HUES6 (cell line): ENCODE data around the gene FICD.
A peak's percentile ranks its signal among the peaks of the same experiment; 100 is the strongest.

ENCODE experiments used
- H3K27ac ChIP-seq: 2 replicates; pipeline ENCODE4 v1.7.0; 2013; ENCODE audit warnings: low read depth, mild to moderate bottlenecking, low read length, inconsistent platforms
- H3K27me3 ChIP-seq: 2 replicates; pipeline ENCODE4 v1.6.1; 2013; ENCODE audit warnings: low read length; ENCODE audit not compliant: control insufficient read depth, insufficient read depth
- H3K36me3 ChIP-seq: 2 replicates; pipeline ENCODE4 v1.6.1; 2013; ENCODE audit warnings: low read length; ENCODE audit not compliant: control insufficient read depth, insufficient read depth
- H3K4me1 ChIP-seq: 2 replicates; pipeline ENCODE4 v1.6.1; 2013; ENCODE audit warnings: low read length; ENCODE audit not compliant: control insufficient read depth, insufficient read depth
- H3K4me3 ChIP-seq: 2 replicates; pipeline ENCODE4 v1.5.1; 2013; ENCODE audit warnings: low read depth, low read length
- H3K9ac ChIP-seq: one replicate; pipeline ENCODE4 v1.6.1; 2013; ENCODE audit warnings: mild to moderate bottlenecking, low read length
- H3K9me3 ChIP-seq: 2 replicates; pipeline ENCODE4 v1.6.1; 2013; ENCODE audit warnings: low read depth, low read length; ENCODE audit not compliant: control insufficient read depth, insufficient read depth

FICD gene

DNA sequence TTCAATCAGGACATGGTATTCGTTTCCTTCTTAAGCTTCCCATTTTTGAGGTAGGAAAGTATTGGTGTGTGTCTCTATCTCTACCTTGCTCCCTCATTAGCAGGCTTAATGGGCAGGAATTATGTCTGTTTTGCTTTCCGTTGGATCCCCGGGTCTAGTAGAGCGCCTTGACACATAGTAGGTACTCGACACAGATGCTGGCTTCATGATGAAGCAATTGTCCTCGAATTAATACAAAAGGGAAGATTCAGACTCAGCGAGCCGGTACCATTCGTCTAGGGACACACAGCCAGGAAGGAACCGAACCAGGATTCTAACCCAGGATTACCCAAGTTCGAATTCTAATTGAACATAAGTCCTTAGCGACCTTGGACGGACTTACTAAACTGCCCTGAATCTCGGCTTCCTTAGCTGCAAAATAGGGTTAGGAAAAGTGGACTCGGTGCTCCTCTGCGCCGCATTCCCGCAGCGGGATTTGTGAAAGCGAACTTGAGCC lies 46.8 kb downstream of the FICD start:
- H3K36me3 ChIP-seq: peaks cover 42% of the 10 kb centered on the region
- peak overlapping the region; percentile 97 for H3K4me3 ChIP-seq
- H3K4me1 ChIP-seq: peaks cover 9% of the 10 kb centered on the region; the same call in 1 of the 2 replicates
- no peaks in the 10 kb centered on the region for H3K9me3 ChIP-seq
- H3K27me3 ChIP-seq: no peaks in the 10 kb centered on the region
- peak overlapping the region; percentile 99 for H3K27ac ChIP-seq
- H3K9ac ChIP-seq: peak overlapping the region; percentile 98

DNA sequence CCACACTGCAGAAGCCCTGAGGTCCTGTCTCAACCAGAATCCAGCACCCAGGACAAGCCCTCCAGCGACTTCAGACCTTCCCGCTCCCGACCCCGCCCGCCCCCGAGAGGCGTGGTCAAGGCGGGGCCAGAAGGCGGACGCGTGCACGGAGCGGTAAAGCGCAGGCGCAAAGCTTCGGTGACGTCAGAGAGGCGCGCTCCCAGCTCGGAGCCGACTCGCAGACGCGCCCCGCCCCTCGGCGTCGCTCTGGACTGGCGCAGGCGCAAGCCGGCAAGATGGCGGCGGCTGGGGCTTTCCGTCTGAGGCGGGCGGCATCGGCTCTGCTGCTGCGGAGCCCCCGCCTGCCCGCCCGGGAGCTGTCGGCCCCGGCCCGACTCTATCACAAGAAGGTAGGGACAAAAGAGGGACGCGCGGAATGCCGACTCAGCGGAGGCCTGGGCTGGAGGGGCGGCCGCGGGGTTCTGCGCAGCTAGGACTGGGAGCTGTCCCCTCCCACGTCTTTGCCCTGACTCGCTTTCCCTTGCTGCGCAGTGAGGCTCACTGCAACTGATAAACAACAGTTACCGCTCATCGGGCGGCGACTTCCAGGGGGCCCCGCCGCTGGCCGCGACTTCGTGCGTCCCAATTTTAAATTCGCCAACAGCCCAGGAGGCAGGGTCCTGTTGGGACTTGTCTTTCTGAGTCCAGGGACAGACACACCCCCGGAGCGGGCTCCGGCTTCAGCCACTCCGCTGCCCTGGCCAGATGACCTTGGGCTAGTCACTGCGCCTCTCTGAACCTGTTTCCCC lies 47.5 kb downstream of the FICD start, which contains the start of gene ISCU:
Gene ISCU (plus strand): TSS at position 249 of the 788 bp plus-strand sequence. CDS start 27 bp downstream, at position 276.
- Histone ChIP-seq H3K27ac (peak within 1 kb of the TSS; percentile 99), H3K4me1 (peaks cover 9% of the 10 kb centered on the region; the same call in 1 of the 2 replicates), H3K36me3 (peaks cover 44% of the 10 kb centered on the region), H3K4me3 (peak within 1 kb of the TSS; percentile 97), H3K9ac (peak within 1 kb of the TSS; percentile 98), H3K27me3 (no peaks in the 10 kb centered on the region), H3K9me3 (no peaks in the 10 kb centered on the region)

DNA sequence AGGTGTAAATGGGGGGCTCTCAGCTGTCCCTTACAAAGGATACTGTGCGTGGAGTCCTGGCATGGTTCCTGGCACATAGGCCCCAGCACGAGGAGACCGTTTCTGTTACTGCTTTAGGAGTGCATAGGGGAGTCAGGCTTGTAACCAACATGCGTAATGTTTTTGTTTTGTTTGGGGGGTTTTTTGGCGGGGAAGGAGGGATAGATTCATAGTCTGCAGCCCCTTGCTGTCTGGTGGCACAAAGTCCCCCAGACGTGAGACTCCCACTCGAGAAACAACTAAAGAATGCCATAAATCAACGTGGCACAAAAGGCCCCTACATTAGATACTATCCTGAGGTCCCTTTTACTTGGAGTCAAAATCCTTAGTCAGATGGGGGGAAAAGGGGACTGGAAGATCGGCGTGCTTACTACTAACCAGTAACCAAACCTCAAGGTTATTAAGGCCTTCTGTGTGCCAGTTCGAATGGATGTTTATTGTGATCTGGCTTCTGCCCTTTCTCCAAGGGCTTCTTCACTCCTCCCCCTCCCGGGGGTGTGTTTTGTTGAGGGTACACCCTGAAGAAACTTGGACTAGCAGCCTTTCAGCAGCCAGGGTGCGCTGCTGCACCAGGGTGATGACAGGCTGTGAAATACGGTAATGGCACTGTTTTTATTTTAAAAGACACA lies 48.2 kb downstream of the FICD start:
- no peaks in the 10 kb centered on the region for H3K27me3 ChIP-seq
- peaks cover 46% of the 10 kb centered on the region for H3K36me3 ChIP-seq
- peaks cover 9% of the 10 kb centered on the region; the same call in 1 of the 2 replicates for H3K4me1 ChIP-seq
- peak overlapping the region; percentile 87 for H3K9ac ChIP-seq
- H3K9me3 ChIP-seq: no peaks in the 10 kb centered on the region
- H3K27ac ChIP-seq: peak overlapping the region; percentile 60; the same call in 1 of the 2 replicates
- H3K4me3 ChIP-seq: peak overlapping the region; percentile 97

DNA sequence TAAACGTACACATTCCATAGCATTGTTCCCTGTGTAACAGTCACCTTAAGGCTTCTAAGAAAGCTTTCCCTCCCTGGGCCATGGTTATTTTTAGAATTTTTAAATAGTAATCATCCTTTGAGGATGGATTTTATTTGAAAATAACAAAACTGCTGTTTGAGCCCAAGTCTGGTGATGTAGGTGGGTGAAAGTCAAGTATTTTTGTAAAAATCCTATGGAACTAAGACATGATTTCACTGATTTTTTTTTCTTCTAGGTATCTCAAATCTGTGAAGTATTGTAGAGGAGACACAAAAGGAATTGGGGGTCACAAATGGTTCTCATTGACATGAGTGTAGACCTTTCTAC lies 48.7 kb downstream of the FICD start:
- H3K9me3 ChIP-seq: no peaks in the 10 kb centered on the region
- H3K9ac ChIP-seq: no peak overlapping the region
- peaks cover 9% of the 10 kb centered on the region; the same call in 1 of the 2 replicates for H3K4me1 ChIP-seq
- H3K27me3 ChIP-seq: no peaks in the 10 kb centered on the region
- no peak overlapping the region for H3K27ac ChIP-seq
- H3K4me3 ChIP-seq: peak overlapping the region; percentile 97
- H3K36me3 ChIP-seq: peaks cover 49% of the 10 kb centered on the region

DNA sequence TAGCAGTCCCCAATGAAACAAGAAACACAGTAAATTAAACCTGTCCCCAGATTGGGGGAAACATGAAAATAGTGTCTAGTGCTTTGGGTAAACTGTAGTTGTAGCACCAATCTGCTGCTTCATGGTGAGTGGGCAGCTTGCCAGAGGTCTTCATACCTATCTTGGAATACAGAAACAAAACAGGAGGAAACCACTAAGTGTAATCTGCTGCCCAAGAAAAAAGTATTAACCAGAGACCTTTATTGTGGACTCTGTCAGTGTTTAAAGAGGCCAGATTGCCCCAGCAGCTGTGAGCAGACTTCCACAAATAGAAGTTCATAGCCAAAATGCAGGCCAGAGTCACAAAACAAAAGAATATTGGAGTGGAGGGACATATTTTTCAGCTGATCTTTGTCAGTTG lies 49.6 kb downstream of the FICD start:
- Histone ChIP-seq H3K4me1 (peaks cover 4% of the 10 kb centered on the region; the same call in 1 of the 2 replicates), H3K9me3 (no peaks in the 10 kb centered on the region), H3K36me3 (peaks cover 58% of the 10 kb centered on the region), H3K9ac (no peak overlapping the region), H3K4me3 (no peak overlapping the region), H3K27me3 (no peaks in the 10 kb centered on the region), H3K27ac (no peak overlapping the region)

DNA sequence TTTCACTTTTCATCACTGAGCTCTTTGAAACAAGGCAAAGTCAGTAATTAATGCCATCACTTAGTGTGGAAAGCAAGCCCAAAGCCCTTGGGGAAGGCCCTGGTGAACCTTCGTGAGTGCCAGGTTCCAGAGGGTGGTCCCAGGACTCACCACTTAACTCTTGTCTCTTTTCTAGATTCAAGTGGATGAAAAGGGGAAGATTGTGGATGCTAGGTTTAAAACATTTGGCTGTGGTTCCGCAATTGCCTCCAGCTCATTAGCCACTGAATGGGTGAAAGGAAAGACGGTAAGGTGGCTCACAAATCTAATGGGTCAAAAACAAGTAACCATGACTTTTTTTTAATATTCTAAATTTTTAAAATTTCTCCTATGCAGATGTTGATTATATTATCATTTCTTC lies 50.1 kb downstream of the FICD start:
- H3K36me3 ChIP-seq: peaks cover 61% of the 10 kb centered on the region

DNA sequence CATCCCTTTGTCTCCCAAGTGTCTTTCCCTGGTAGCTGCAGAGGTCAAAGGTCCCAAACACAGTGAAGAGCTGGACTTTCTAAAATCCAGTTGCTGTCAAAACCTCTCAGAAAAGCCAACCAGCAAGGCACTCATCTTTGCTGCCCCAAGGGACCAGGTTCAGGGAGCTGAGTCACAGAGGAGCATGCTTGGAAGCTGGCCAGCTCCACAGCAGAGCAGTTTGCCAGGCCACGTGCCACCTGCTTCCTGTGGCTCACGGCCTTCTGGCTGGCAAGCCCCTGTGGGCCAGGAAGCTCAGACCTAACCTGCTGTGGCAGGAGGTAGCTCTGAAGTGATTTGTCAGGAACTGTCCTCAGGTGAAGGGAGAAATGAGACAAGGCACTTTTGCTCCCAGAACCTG lies 50.9 kb downstream of the FICD start:
- no peak overlapping the region for H3K9ac ChIP-seq
- H3K4me1 ChIP-seq: no peaks in the 10 kb centered on the region

More for the DNA sequence above, 50.1 kb downstream of the FICD start:
- no peak overlapping the region for H3K4me3 ChIP-seq
- no peak overlapping the region for H3K27ac ChIP-seq
- H3K9me3 ChIP-seq: no peaks in the 10 kb centered on the region
- no peaks in the 10 kb centered on the region for H3K4me1 ChIP-seq
- no peaks in the 10 kb centered on the region for H3K27me3 ChIP-seq
- H3K9ac ChIP-seq: no peak overlapping the region

DNA sequence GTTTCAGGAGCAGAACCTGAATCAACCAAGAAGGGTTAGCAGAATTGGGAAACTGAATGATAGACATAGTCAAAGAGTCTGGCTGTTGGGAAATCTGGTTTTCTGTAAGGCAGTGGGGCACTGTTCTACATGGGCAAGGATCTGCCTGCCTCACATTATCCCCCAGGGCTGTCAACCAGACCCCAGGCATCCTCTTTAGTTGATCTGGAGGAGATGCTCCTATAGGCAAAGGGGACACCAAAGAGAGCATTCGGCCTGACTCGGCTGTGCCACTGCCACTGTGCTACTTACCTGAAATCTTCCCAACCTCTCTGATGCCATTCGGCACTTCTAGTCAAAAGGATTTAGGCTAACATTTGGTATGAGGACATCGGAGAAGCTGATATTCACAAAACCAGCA lies 51.4 kb downstream of the FICD start:
- Histone ChIP-seq H3K9me3 (no peaks in the 10 kb centered on the region), H3K36me3 (peaks cover 61% of the 10 kb centered on the region), H3K4me1 (no peaks in the 10 kb centered on the region), H3K27ac (no peak overlapping the region), H3K27me3 (no peaks in the 10 kb centered on the region), H3K9ac (no peak overlapping the region), H3K4me3 (no peak overlapping the region)

More for the DNA sequence above, 50.9 kb downstream of the FICD start:
- Histone ChIP-seq H3K27ac (no peak overlapping the region), H3K9me3 (no peaks in the 10 kb centered on the region), H3K4me3 (no peak overlapping the region), H3K27me3 (no peaks in the 10 kb centered on the region), H3K36me3 (peaks cover 61% of the 10 kb centered on the region)

DNA sequence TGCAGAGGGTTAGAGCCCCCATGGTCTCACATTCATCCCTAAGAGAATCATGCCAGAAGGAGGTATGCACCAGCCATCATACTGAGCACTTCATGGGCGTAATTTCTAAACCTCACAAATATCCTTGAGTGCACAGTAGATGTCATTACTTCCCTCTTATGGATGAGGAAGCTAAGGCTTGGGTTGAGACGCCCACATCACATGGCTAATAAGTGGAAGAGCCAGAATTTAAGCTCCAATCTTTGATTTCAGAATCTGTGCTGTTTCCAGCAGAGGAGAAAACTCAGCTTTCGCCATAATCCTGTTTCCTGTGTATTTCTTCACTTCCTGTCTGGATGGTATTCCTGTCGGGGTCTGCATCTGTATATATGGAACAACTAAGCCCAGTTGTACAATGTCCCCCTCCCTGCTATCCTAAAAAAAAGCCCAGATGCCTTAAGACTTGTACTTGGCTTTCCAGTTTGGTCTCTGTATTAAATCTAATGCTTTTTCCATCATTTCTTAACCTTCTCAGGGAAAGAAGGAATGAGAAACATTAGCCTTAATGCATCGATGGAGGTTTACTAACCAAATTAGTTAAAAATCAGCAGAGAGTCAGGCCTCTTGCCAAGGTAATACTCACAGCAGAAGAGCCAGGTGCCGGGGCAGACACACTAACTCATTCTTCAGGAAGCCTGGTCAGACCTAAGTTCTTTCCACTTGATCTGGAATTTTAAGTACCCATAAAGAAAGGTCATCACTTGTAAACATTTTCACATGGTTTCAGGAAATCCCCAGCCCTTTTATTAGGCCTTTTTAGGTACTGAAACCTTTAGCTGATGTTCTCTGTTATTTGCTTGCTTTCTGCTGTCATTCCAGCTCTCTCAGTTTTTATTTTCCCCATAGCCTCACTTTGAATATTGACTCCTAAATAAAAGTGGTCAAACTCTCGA lies 52.6 kb downstream of the FICD start:
- Histone ChIP-seq H3K9me3 (no peaks in the 10 kb centered on the region), H3K27ac (no peak overlapping the region), H3K4me1 (no peaks in the 10 kb centered on the region), H3K27me3 (no peaks in the 10 kb centered on the region), H3K36me3 (peaks cover 61% of the 10 kb centered on the region), H3K4me3 (no peak overlapping the region), H3K9ac (no peak overlapping the region)

DNA sequence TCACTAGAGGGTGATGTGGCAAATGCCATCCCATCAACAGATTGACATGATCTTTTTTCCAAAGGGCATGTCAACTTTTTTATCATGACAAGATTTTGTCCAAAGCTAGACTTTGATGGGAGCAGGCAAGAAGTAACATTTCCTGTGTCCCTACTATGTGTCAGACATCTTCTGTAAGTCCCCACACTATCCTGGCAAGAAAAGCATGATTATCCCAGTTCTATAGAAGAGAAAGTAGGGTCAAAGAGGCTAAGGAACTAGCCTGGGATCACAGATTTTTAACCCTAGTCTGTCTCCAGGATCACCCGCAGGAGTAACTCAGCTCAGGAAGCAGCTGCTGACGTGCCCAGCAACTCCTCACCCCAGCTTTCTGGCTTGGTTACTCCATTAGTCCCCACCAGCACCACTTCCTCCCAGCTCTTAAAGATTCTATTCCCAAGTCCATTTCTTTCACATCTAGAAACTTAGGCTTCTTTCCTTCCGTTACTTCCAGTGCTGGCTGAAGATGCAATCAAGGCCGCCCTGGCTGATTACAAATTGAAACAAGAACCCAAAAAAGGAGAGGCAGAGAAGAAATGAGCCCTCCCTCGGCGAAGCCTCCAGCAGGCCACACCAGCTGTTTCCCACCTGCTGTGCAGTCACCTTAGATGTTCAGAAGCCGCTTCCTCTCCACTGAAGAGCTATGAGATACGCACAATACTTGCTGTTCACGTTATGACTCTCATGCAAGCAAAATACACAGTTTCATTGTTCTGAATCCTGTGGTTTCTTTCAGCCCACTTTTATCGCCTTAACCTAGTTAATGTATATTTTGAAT lies 53.5 kb downstream of the FICD start:
- H3K9ac ChIP-seq: no peak overlapping the region
- no peaks in the 10 kb centered on the region for H3K27me3 ChIP-seq
- H3K4me3 ChIP-seq: no peak overlapping the region
- no peak overlapping the region for H3K27ac ChIP-seq
- no peaks in the 10 kb centered on the region for H3K9me3 ChIP-seq
- peaks cover 61% of the 10 kb centered on the region for H3K36me3 ChIP-seq
- H3K4me1 ChIP-seq: no peaks in the 10 kb centered on the region
